Measurements from ENCODE around the gene FOXD1.

- TF ChIP-seq, protein P1, sequence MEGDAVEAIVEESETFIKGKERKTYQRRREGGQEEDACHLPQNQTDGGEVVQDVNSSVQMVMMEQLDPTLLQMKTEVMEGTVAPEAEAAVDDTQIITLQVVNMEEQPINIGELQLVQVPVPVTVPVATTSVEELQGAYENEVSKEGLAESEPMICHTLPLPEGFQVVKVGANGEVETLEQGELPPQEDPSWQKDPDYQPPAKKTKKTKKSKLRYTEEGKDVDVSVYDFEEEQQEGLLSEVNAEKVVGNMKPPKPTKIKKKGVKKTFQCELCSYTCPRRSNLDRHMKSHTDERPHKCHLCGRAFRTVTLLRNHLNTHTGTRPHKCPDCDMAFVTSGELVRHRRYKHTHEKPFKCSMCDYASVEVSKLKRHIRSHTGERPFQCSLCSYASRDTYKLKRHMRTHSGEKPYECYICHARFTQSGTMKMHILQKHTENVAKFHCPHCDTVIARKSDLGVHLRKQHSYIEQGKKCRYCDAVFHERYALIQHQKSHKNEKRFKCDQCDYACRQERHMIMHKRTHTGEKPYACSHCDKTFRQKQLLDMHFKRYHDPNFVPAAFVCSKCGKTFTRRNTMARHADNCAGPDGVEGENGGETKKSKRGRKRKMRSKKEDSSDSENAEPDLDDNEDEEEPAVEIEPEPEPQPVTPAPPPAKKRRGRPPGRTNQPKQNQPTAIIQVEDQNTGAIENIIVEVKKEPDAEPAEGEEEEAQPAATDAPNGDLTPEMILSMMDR (IDR thresholded peaks at IDR 0.05), result no peak
- TF ChIP-seq POLR2A (IDR thresholded peaks at IDR 0.05), result no peak
Measured at GRCh38 chr5:73415171-73415570, 33.4 kb downstream of the FOXD1 start.
